GM18519 (cell line): ENCODE measurements around the gene PLEK2.
"Not testable (repeated sequence)": the region's sequence is repeated elsewhere in the genome, so short reads cannot be mapped to it uniquely, and the experiment has no call there.

Experiments used
- ATAC-seq: cut with Tn5 transposase; IDR thresholded peaks from one replicate; pipeline ENCODE4 v1.9.1; 2021; ENCODE audit warnings: mild to moderate bottlenecking, moderate library complexity; ENCODE audit not compliant: unreplicated experiment, low FRiP score

PLEK2 gene

DNA sequence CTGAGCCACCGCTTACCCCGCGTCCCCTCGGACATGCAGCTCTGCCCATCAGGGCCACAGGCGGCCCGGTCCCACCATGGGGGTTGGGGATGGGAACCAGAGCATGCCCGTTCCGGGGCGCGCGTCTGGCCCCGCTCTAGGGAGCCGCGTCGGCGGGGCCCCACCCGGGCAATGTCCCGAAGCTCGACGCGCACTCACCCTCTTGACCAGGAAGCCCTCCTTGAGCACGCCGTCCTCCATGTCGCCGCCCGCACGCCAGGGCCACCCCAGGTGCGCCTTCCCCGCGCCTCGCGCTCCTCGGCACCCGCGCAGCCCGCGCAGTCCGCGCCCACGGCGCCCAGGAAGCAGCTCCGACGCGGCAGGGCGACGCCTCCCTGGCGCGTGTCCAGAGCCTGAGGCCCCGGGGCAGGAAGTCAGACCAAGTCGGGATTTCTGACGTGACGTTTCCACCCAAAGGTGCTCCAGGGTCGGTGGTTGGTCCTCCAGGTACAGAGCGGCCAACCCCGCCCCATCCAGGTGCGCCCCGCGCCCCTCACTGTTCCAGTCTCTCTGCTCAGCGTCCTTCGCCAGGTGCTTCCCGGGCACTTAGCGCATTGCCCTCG lies at the start of gene PLEK2:
TSS of gene PLEK2 (minus strand) at position 346 of the 602 bp plus-strand sequence. CDS start at position 240, 106 bp downstream.
- no peak for ATAC-seq

GRCh38 chr14:67461341-67461985 lies 49.5 kb upstream of the PLEK2 start:
- ATAC-seq: no peak

GRCh38 chr14:67459336-67459735 lies 47.4 kb upstream of the PLEK2 start:
- ATAC-seq: no peak

DNA sequence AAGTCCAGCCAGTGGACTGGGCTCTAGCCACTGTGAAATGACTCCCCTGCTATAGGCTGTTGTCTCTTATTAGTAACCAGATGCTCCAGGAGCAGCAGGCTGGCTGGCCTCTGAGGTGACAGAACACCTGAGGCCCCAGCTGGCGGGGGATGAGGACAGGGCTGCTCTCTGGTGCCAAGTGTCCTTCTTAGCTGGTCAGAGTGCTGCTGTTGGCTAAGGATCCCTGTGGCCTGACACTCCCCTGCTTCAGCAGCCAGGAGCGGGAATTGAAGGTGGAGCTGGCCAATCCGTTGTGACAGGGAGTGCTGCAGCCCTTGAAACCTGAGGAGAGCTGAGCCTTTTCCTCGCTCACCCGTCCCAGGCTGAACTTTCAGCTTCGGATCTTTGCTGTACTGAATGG lies 45.8 kb upstream of the PLEK2 start:
- no peak for ATAC-seq

DNA sequence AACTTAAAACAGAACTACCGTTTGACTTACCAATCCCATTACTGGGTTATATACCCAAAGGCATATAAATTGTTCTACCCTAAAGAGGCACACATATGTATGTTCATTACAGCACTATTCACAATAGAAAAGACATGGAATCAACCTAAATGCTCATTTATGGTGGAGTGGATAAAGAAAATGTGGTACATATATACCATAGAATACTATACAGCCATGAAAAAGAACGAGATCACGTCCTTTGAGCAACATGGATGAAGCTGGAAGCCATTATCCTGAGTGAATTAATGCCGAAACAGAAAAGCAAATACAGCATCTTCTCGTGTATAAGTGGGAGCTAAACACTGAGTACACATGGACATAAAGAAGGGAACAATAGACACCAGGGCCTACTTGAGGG lies 44.8 kb upstream of the PLEK2 start:
- ATAC-seq: no peak

DNA sequence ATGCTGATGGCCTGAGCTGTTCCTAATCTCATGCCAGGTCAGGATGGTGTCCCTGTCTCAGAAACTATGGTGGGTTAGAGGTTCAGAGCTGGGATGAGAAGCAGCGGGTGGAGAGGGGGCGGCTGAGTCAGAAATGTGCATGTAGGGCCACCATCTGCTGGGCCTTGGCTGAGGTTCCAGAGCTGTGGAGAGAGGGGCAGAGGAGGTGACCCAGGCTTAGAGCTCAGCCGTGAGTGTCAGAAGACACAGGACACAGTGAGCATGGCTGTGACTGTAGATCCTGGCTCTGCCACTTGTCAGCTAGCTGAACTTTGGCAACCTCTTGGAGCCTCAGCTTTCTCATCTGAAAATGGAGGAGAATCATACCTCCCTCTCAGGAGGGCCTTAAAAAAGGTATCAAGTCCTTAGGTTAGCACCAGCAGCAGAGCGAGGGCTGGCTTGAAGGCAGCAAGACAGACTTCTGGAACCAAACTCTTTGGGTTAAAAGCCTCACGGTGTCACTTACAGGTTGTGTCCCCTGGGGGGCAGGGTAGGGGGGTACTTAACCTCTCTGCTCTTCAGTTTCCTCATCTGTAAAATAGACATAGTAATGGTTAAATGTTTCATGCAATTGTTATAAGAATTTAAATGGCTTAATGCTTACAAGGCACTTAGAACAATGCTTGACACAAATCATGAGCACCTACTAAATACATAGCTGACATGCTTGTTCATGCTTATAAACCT lies 41.8 kb upstream of the PLEK2 start:
- no peak for ATAC-seq

DNA sequence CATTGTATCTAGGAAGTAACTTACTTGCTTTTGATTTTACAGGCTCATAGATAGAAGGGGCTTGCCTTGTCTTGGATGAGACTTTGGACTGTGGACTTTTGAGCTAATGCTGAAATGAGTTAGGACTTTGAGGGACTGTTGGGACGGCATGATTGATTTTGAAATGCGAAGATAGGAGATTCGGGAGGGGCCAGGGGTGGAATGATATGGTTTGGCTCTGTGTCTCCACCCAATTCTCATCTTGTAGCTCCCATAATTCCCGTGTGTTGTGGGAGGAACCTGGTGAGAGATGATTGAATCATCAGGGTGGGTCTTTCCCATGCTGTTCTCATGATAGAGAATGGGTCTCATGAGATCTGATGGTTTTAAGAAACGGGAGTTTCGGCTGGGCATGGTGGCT lies 39.7 kb upstream of the PLEK2 start:
- not testable (repeated sequence) for ATAC-seq

DNA sequence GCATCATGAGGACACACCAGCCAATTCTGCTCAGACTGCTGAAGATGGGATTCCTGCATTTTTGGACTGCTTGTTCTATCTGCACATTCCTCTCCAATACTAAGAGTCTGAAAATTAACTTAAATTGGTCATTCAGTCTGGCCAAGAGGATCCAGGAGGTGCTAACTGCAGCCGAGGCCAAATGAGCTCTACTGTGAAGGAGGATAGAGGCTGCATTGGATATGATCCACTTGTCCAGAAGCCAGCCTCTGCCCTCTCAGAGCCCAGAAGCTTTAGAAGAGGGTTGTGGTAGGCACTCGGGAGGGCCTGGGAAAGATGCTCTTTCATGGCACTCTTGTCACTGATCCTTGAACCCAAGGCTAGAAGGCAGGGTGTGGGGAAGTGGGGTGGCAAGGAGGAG lies 37.1 kb upstream of the PLEK2 start:
- no peak for ATAC-seq

DNA sequence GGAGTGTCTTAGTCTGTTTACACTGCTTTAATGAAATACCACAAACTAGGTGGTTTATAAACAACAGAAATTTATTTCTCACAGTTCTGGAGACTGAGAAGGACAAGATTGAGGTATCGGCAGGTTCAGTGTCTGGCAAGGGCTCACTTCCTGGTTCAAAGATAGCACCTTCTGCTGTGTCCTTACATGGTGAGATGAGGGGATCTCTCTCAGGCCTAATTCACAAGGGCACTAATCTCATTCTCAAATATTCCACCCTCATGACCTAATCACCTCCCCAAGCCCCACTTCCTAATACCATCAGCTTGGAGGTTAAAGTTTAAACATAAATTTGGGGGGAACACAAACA lies 35.0 kb upstream of the PLEK2 start:
- ATAC-seq: no peak

- ATAC-seq: no peak
These were observed 34.5 kb upstream of the PLEK2 start for GRCh38 chr14:67446371-67447032.

DNA sequence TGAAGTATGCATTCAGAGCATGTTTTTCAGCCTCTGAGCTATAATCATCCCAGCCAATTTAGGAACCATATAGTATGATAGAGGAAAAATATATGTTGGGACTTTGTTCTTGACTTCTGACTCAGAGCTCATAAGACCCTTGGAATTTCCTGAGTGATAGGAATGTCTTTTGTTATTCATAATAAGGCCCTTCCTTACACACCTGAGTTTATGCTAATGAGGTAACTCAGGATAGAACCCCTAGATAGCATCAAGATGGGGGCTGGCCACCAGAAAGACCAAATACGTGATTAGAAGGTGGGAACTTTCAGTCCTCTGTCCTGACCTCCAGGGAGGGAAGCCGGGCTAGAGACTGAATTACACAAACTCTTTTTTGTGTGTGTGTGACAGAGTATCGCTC lies 32.4 kb upstream of the PLEK2 start:
- ATAC-seq: no peak

GRCh38 chr14:67442139-67442906 lies 30.4 kb upstream of the PLEK2 start:
- ATAC-seq: no peak

GRCh38 chr14:67441672-67442071 lies 29.7 kb upstream of the PLEK2 start:
- no peak for ATAC-seq

DNA sequence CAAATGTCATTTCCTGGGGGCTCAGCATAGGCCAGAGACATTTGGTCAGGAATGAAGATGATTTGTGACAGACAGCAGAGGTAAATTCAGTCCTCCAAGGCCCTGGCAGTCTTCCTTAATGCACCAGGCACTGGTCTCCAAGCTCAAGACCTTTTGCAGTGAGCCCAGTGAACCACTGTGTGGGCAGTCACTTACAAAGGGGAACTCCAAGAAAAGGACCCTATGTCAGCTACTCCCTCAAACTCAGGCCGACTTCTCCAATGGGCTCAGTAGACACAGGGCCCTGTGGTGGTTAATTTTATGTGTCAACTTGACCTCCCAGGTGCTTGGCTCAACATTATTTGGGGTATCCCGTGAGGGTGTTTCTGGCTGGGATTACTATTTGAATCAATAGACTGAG lies 29.3 kb upstream of the PLEK2 start:
- no peak for ATAC-seq

DNA sequence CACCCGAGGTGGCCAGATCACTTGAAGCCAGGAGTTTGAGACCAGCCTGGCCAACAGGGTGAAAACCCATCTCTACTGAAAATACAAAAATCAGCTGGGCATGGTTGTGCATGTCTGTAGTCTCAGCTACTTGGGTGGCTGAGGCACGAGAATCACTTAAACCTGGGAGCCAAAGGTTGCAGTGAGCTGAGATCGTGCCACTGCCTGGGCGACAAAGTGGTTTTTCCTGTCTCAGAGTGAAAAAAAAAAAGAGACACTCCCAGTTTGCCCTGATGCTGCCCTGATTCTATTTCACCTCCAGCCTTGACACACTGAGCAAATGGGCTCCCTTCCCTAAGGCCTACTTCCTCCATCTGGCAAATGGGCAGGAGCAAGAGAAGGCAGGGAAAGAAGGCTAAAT lies 28.5 kb upstream of the PLEK2 start:
- ATAC-seq: no peak

- ATAC-seq: no peak
These were observed 27.0 kb upstream of the PLEK2 start for GRCh38 chr14:67438969-67439368.

DNA sequence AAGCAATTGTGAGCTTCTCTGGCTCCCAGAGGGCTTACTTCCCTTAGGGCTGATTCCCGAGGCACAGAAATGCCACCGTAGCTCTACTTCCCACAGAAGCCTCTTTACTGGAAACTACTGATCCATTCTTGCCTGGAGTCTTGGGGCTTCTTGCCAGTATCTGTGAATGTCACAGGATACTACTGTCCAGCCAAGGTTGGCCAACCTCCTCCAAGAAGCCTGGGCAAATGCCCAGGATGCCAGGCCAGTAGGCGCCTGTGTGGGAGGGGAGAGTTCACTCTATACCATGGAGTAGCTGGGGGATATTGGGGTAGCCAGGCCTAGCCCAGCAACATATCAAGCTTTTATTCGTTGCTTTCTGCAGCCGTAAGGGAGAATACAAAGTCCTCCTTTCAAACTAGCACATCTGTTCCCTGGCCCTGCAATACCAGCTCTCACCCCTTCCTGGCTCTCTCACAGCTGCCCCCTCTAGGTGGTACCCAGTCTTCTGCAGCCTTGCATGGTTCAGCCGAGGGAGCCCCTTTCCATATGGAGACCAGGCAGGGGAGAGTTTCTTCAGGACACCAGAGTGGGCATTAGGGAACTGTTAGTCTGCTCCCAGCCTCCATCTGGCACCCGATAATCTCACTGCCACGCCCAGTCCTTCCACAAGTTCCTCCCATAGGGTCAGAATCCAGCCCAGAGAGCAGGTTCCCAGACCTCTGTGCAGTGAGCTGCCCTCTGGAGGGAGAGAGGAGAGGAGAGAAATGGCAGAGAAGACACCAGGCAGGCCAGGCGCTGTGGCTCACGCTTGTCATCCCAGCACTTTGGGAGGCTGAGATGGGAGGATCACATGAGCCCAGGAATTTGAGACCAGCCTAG lies 24.3 kb upstream of the PLEK2 start:
- ATAC-seq: no peak

- no peak for ATAC-seq
These were observed 23.6 kb upstream of the PLEK2 start for GRCh38 chr14:67435603-67436002.

DNA sequence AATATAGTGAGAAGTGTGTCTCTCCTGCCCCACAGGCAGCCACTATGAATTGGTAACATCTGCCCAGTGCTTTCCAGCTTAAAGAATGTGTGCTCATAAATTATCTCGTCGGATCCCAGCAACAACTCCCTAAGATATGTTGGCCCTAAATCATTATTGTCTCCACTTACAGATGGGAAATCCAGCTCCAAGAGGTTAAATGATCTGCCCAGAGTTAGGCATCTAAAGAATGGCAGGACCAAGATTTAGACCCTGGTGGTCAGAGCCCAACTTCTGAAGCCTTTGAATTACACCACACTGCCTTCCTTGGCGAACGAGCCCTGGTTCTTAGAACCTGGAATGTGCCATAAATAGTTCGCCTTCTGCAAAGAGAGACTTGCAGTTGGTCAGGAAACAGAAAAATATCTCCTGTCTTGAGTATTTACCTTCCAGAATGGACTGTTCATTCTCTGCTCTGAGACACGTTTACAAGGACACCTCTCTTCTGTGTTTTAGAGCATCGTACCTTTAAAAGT lies 20.1 kb upstream of the PLEK2 start:
- ATAC-seq: no peak
